GM12878 (cell line): ENCODE data around the gene CORO7. TPM values are rescaled to one million over a fixed set of nuclear protein-coding genes. Genes with fewer than 3 reads are reported as not detected.

Experiments
- CBFB ChIP-seq: IDR thresholded peaks from 2 replicates; pipeline ENCODE4 v1.6.1; 2016; ENCODE audit warnings: antibody characterized with exemption, low read depth
- CBX3 ChIP-seq: fragments of 200-600 bp; sonication (generic); IDR thresholded peaks from 2 replicates; pipeline ENCODE4 v1.6.1; 2016; ENCODE audit warnings: low read depth, borderline replicate concordance
- CBX5 ChIP-seq: sonication (generic); IDR thresholded peaks from 2 replicates; pipeline ENCODE4 v1.6.1; 2016; ENCODE audit warnings: low read depth, moderate library complexity, mild to moderate bottlenecking, inconsistent platforms
- EGR1 ChIP-seq, 2 experiments: IDR thresholded peaks; 1 replicate in 1 of 2; 2 replicates in 1 of 2; pipeline ENCODE4 v1.6.1; 2011 to 2012; ENCODE audit warnings: low read depth in 2 of 2, low read length in 2 of 2, borderline replicate concordance in 1 of 2, mild to moderate bottlenecking in 1 of 2, moderate library complexity in 1 of 2
- ETV6 ChIP-seq, 2 experiments: fragments of 450-650 bp in 1 of 2; IDR thresholded peaks in 1 of 2; conservative IDR thresholded peaks in 1 of 2; 2 replicates each; pipeline ENCODE4 v1.6.1; 2014; ENCODE audit warnings: antibody characterized with exemption in 1 of 2, borderline replicate concordance in 1 of 2, low read depth in 1 of 2, mild to moderate bottlenecking in 1 of 2, moderate library complexity in 1 of 2
- IKZF1 ChIP-seq: fragments of 450-650 bp; conservative IDR thresholded peaks from 2 replicates; pipeline ENCODE4 v1.6.1; 2017; ENCODE audit warnings: antibody characterized with exemption, mild to moderate bottlenecking
- MEF2A ChIP-seq: IDR thresholded peaks from 2 replicates; pipeline ENCODE4 v1.6.1; 2011; ENCODE audit warnings: low read depth, mild to moderate bottlenecking, low read length, moderate library complexity; ENCODE audit not compliant: insufficient read depth
- MYB ChIP-seq: fragments of 150-350 bp; IDR thresholded peaks from 2 replicates; pipeline ENCODE4 v1.6.1; 2014; ENCODE audit warnings: mild to moderate bottlenecking, low read depth, low read length, borderline replicate concordance
- NFIC ChIP-seq: IDR thresholded peaks from 2 replicates; pipeline ENCODE4 v1.6.1; 2012; ENCODE audit warnings: low read depth, mild to moderate bottlenecking, inconsistent platforms, low read length, moderate library complexity
- PML ChIP-seq: IDR thresholded peaks from 2 replicates; pipeline ENCODE4 v1.6.1; 2012; ENCODE audit warnings: low read length, inconsistent platforms
- RB1 ChIP-seq: fragments of 450-650 bp; formaldehyde crosslinking; IDR thresholded peaks from 2 replicates; pipeline ENCODE4 v1.6.1; 2017; ENCODE audit warnings: mild to moderate bottlenecking, borderline replicate concordance
- REST ChIP-seq: IDR thresholded peaks from 2 replicates; pipeline ENCODE4 v1.6.1; 2012; ENCODE audit warnings: mild to moderate bottlenecking, low read depth, low read length
- RUNX3 ChIP-seq: IDR thresholded peaks from 2 replicates; pipeline ENCODE4 v1.6.1; 2012; ENCODE audit warnings: low read length, inconsistent platforms
- TCF3 ChIP-seq: IDR thresholded peaks from 2 replicates; pipeline ENCODE4 v1.6.1; 2012; ENCODE audit warnings: low read depth, mild to moderate bottlenecking, low read length, borderline replicate concordance; ENCODE audit not compliant: insufficient read depth
- ZNF274 ChIP-seq: IDR thresholded peaks from one replicate; pipeline ENCODE4 v1.8.0; 2011; ENCODE audit not compliant: insufficient read length, insufficient read depth
- polyA plus RNA-seq, 11 experiments: library from polyadenylated mRNA; depleted of rRNA in 4 of 11; unstranded in 6 of 11; stranded (reverse) in 5 of 11; fragments of >200 nt; fragmentation: Nextera tagmentation in 4 of 11; fragmentation: Illumina TruSeq in 1 of 11; extraction: Ambion mirVana in 4 of 11; extraction: Trizol in 1 of 11; gene quantifications; 1 replicate in 1 of 11; 2 replicates in 10 of 11; pipeline versions ENCODE4 v1.2.1 to v1.2.3, GENCODE V29; 2011 to 2016; ENCODE audit warnings: inconsistent platforms in 2 of 11, missing spikeins in 2 of 11, low read depth in 1 of 11
- total RNA-seq, 4 experiments: library from RNA; depleted of rRNA in 3 of 4; stranded (reverse); fragments of >200 nt in 3 of 4; fragmentation: Illumina TruSeq in 1 of 4; extraction: Trizol in 1 of 4; gene quantifications; 2 replicates each; pipeline versions ENCODE4 v1.2.1 to v1.2.3, GENCODE V29; 2013 to 2021
- TF ChIP-seq, protein P1 (sequence below): fragments of 150-350 bp; IDR thresholded peaks from 2 replicates; pipeline ENCODE4 v1.6.1; 2016; ENCODE audit warnings: low read depth, low read length

CORO7 gene
- total and polyA plus RNA-seq, 10 of the 15 experiments (the other 5 are each of a cell fraction or from before 2014, with no cell fraction given), result 0.64 to 89.2 (median 43.7) TPM

DNA sequence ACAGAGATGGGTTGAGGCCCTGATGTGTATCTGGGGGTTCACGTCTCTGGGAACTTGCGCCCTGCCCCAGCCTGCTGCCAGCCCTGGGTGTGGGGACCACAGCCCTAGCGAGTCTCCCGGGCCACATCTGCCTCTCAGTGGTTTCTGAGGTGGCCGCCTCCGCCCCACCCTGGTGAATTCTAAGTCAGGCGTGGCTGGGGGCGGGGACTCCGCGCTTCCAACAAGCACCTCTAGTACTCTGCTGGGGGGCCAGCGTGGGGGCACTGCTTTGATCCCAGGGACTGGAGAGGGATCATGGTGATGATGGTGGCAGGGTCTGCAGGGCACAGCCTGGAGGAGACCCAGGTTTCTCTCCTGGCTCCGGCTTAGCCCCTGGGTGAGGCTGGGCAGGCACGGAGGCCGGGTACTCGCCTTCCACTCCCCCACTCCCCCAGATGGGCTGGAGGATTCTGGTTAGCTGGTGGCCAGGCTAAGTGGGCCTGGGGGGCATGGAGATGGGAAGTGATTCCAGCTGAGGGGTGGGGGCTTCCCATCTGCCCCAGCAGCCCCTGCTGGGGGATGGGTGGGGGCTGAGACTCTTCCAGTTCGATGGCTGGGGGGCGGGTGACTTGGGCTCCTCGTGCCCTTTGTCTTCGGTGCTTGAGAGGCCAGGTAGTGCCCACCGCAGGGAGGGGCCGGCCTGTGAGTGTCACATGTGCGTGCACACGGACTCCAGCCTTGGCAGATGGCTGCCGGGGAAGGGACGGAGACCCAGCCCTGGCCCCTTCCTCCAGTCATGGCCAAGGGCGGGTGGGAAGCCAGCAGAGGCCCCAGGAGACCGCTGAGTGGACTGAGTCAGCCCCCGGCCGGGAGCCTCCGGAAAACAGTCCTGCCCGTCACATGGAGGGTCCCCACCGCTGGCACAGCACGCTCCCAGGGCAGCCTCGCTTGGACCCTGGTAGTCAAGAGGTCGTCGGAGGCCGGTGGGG is 96.7 kb downstream of the CORO7 start (continued):
- TF ChIP-seq CBFB, result no peak
- no peak for TF ChIP-seq MYB
- 0 out of 2 replicates have a peak, but pooled peaks have one; percentile 12 for TF ChIP-seq TCF3
- TF ChIP-seq CBX5, result no peak
- peak; percentile 41; the same call in 1 of the 2 replicates for TF ChIP-seq IKZF1
- no peak for TF ChIP-seq NFIC
- TF ChIP-seq RUNX3, result peak; percentile 82
- no peak for TF ChIP-seq REST
- 0 out of 3 replicates have a peak, but pooled peaks of 1 of the 2 experiments have one; percentile 30 for TF ChIP-seq EGR1 (IDR thresholded peaks at IDR 0.05; ENCODE audit: borderline replicate concordance in 1 of 2, low read depth in 2 of 2, low read length in 2 of 2)
- TF ChIP-seq, protein P1, sequence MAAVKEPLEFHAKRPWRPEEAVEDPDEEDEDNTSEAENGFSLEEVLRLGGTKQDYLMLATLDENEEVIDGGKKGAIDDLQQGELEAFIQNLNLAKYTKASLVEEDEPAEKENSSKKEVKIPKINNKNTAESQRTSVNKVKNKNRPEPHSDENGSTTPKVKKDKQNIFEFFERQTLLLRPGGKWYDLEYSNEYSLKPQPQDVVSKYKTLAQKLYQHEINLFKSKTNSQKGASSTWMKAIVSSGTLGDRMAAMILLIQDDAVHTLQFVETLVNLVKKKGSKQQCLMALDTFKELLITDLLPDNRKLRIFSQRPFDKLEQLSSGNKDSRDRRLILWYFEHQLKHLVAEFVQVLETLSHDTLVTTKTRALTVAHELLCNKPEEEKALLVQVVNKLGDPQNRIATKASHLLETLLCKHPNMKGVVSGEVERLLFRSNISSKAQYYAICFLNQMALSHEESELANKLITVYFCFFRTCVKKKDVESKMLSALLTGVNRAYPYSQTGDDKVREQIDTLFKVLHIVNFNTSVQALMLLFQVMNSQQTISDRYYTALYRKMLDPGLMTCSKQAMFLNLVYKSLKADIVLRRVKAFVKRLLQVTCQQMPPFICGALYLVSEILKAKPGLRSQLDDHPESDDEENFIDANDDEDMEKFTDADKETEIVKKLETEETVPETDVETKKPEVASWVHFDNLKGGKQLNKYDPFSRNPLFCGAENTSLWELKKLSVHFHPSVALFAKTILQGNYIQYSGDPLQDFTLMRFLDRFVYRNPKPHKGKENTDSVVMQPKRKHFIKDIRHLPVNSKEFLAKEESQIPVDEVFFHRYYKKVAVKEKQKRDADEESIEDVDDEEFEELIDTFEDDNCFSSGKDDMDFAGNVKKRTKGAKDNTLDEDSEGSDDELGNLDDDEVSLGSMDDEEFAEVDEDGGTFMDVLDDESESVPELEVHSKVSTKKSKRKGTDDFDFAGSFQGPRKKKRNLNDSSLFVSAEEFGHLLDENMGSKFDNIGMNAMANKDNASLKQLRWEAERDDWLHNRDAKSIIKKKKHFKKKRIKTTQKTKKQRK, result no peak
- TF ChIP-seq RB1, result no peak
- TF ChIP-seq ETV6 (conservative IDR thresholded peaks at IDR 0.05 in 1 of 2, IDR thresholded peaks at IDR 0.05 in 1 of 2; ENCODE audit: borderline replicate concordance in 1 of 2, low read depth in 1 of 2), result no peak
- TF ChIP-seq PML, result no peak
- no peak for TF ChIP-seq CBX3
- TF ChIP-seq ZNF274, result no peak
- TF ChIP-seq MEF2A, result no peak
